GM19043 (cell line): ENCODE results near the gene DDAH2.
"Not testable (repeated sequence)": the region's sequence is repeated elsewhere in the genome, so short reads cannot be mapped to it uniquely, and the experiment has no call there.

Experiments used
- ATAC-seq: cut with Tn5 transposase; IDR thresholded peaks from one replicate; pipeline ENCODE4 v1.9.1; 2021; ENCODE audit warnings: low read depth; ENCODE audit not compliant: unreplicated experiment

The DDAH2 gene

GRCh38 chr6:31715022-31715958 lies 13.8 kb downstream of the DDAH2 start, which contains the start of gene LY6G6D:
Gene LY6G6D, plus strand, starts transcription at chr6:31715348. Its CDS starts 8 bp downstream, at chr6:31715356.
- no peak for ATAC-seq

GRCh38 chr6:31713991-31714684 lies 15.0 kb downstream of the DDAH2 start:
- no peak for ATAC-seq

- ATAC-seq, result no peak
These were observed 15.6 kb downstream of the DDAH2 start for GRCh38 chr6:31713465-31713864.

- ATAC-seq, result no peak
These were observed 16.8 kb downstream of the DDAH2 start for GRCh38 chr6:31712296-31712695.

GRCh38 chr6:31711233-31711632 lies 17.9 kb downstream of the DDAH2 start:
- no peak for ATAC-seq

- ATAC-seq, result no peak
These were observed 18.4 kb downstream of the DDAH2 start for GRCh38 chr6:31710523-31711219.

GRCh38 chr6:31709157-31709556 lies 19.9 kb downstream of the DDAH2 start:
- ATAC-seq, result not testable (repeated sequence)

GRCh38 chr6:31708224-31708623 lies 20.9 kb downstream of the DDAH2 start:
- ATAC-seq, result no peak

- ATAC-seq, result no peak
These were observed 21.4 kb downstream of the DDAH2 start for GRCh38 chr6:31707701-31708100.

- no peak for ATAC-seq
These were observed 22.5 kb downstream of the DDAH2 start, which contains the start of gene LY6G6F for GRCh38 chr6:31706599-31706998. Gene LY6G6F, plus strand, starts transcription at chr6:31706866. Its CDS starts 41 bp downstream, at chr6:31706907.

GRCh38 chr6:31705931-31706330 lies 23.2 kb downstream of the DDAH2 start:
- no peak for ATAC-seq

GRCh38 chr6:31702819-31703716 lies 26.0 kb downstream of the DDAH2 start, which contains the start of gene ABHD16A:
Gene ABHD16A, minus strand, starts transcription at chr6:31703324. Its CDS starts 43 bp downstream, at chr6:31703281.
- ATAC-seq, result peak; percentile 80

GRCh38 chr6:31702405-31702818 lies 26.7 kb downstream of the DDAH2 start:
- ATAC-seq, result no peak

GRCh38 chr6:31701666-31702404 lies 27.3 kb downstream of the DDAH2 start:
- ATAC-seq, result no peak

- ATAC-seq, result no peak
These were observed 28.2 kb downstream of the DDAH2 start for GRCh38 chr6:31700740-31701401.

GRCh38 chr6:31697555-31697954 lies 31.5 kb downstream of the DDAH2 start:
- no peak for ATAC-seq

- ATAC-seq, result no peak
These were observed 35.6 kb downstream of the DDAH2 start for GRCh38 chr6:31693535-31693934.

- ATAC-seq, result no peak
These were observed 36.2 kb downstream of the DDAH2 start for GRCh38 chr6:31692886-31693285.

- ATAC-seq, result no peak
These were observed 36.7 kb downstream of the DDAH2 start for GRCh38 chr6:31692353-31692752.
